AG04450 (cell line): ENCODE data around the gene POC1A. TPM values are rescaled to one million over a fixed set of nuclear protein-coding genes. Genes with fewer than 3 reads are reported as not detected.

Source experiments
- CTCF ChIA-PET: fragments of 300-600, 350-600 bp; formaldehyde crosslinking; extraction: SDS; loops from one replicate; lab custom pipeline; 2022; ENCODE audit warnings: antibody characterized with exemption, inconsistent platforms; lab: Charles Lee
- POLR2A ChIA-PET: fragments of 350-600 bp; formaldehyde crosslinking; extraction: SDS; loops from one replicate; lab custom pipeline; 2021; ENCODE audit warnings: antibody characterized with exemption, inconsistent platforms; lab: Yijun Ruan, JAX
- DNase-seq: peaks from one replicate; pipeline ENCODE4 v3.0.0-alpha.2; 2011; ENCODE audit warnings: low read depth, low spot score
- H3K27ac ChIP-seq: one replicate; pipeline ENCODE4 v1.5.1; 2012; ENCODE audit warnings: low read depth, low read length, control low read depth
- H3K27me3 ChIP-seq: one replicate; pipeline ENCODE4 v1.6.0; 2012; ENCODE audit warnings: low read length; ENCODE audit not compliant: control insufficient read depth, insufficient read depth
- H3K4me3 ChIP-seq: 2 replicates; pipeline ENCODE4 v1.5.1; 2011; ENCODE audit warnings: mild to moderate bottlenecking, low read depth, low read length, control low read depth
- H3K9me3 ChIP-seq: 2 replicates; pipeline ENCODE4 v1.5.1; 2012; ENCODE audit warnings: low read length; ENCODE audit not compliant: control insufficient read depth, insufficient read depth
- CTCF ChIP-seq: IDR thresholded peaks from 2 replicates; pipeline ENCODE4 v1.5.1; 2011; ENCODE audit warnings: low read depth, low read length, control low read depth, inconsistent platforms
- polyA plus RNA-seq: library from polyadenylated mRNA; depleted of rRNA; stranded (reverse); fragments of >200 nt; gene quantifications from 2 replicates; pipeline ENCODE4 v1.2.3, GENCODE V29; 2011

The POC1A gene
- polyA plus RNA-seq, 1 experiment = 4.1 TPM

GRCh38 chr3:52176180-52176752 lies 22.0 kb upstream of the POC1A start:
- Histone ChIP-seq H3K9me3 (no peaks in the 10 kb centered on the region), H3K27ac (no peak overlapping the region), H3K27me3 (peaks cover 2% of the 10 kb centered on the region), H3K4me3 (no peak overlapping the region)
- ChIA-PET CTCF (no interaction called here), POLR2A (interaction anchor here (0.6 kb wide), 1 partner anchor 649 kb away, joined by 8 read pairs; no protein-coding TSS in a partner anchor)
- DNase-seq = no peak
- no peak for TF ChIP-seq CTCF

DNA sequence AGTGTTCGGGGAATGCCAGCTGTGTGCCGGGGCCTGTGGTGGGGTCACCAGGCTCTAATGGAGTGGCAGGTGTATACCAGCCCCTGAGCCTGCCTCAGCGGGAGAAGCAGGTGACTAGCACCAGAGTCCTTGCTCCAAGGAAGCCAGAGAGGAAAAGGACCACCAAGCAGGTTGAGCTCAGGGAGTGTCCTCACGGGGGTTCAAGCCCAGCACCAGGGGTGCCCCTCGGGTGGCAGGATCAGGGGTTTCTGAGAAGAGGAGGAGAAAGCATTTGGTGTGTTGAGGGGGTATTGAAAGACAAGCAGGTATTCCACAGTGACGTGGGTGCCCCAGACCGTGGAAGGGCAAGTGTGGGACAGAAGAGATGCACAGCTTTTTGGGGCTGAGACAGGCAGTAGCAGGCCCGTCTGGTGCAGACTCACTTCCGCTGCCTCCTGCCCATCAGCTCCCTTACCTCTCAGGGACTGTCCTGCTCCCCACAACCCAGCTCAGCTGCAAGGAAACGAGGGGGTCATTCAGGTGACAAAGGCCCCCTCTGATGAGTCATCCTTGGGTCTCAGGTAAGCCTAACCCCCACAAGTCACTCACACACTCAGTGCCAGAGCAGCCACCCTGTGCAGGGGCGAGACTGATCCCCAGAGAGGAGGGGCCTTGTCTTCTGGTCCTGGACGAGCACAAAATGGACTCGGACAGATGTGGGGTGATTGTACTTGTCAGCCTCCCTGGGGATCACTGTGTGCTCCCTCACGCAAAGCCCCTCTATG lies 21.4 kb upstream of the POC1A start:
- no peak overlapping the region for H3K27ac ChIP-seq
- no peak for TF ChIP-seq CTCF
- ChIA-PET POLR2A (interaction anchor here (0.6 kb wide), 1 partner anchor 203 kb away, joined by 3 read pairs; no protein-coding TSS in a partner anchor), CTCF (no interaction called here)
- no peak for DNase-seq
- peaks cover 2% of the 10 kb centered on the region for H3K27me3 ChIP-seq
- no peaks in the 10 kb centered on the region for H3K9me3 ChIP-seq
- no peak overlapping the region for H3K4me3 ChIP-seq

- TF ChIP-seq CTCF = no peak
- no peak overlapping the region for H3K27ac ChIP-seq
- H3K27me3 ChIP-seq = peaks cover 2% of the 10 kb centered on the region
- no peak for DNase-seq
- CTCF ChIA-PET = interaction anchor here (1.0 kb wide), 1 partner anchor 45 kb away, joined by 3 read pairs; no protein-coding TSS in a partner anchor
- H3K4me3 ChIP-seq = no peak overlapping the region
- POLR2A ChIA-PET = interaction anchor here (0.6 kb wide), 2 partner anchors 64 to 203 kb away, joined by 3 read pairs; no protein-coding TSS in a partner anchor
- no peaks in the 10 kb centered on the region for H3K9me3 ChIP-seq
Observed at GRCh38 chr3:52174896-52175295, 20.7 kb upstream of the POC1A start.

DNA sequence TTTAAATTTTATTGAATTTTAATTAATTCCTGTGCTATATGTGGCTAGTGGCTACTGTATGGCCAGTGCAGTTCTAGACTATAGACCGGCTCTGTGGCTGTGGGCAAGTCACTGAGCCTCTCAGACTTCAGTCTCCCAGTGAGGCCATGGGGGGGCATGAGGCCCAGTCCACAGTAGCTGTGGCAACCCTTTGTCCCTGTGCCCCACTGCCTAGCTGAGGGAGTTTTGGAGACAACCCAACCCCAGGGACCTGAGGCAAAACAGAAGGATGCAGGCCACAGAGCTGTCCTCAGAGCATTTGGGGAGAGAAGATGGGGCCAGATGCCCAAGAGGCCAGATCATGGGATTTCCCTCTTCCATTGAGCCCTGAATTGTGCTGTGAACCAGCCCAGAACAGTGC lies 18.9 kb upstream of the POC1A start:
- Histone ChIP-seq H3K4me3 (no peak overlapping the region), H3K9me3 (no peaks in the 10 kb centered on the region), H3K27me3 (no peaks in the 10 kb centered on the region), H3K27ac (no peak overlapping the region)
- POLR2A ChIA-PET = interaction anchor here (1.5 kb wide), 1 partner anchor 19 kb away, joined by 3 read pairs; the partner anchor contains the start of gene POC1A
- no peak for DNase-seq
- CTCF ChIA-PET = interaction anchor here (0.9 kb wide), 1 partner anchor 24 kb away, joined by 3 read pairs; no protein-coding TSS in a partner anchor
- TF ChIP-seq CTCF = no peak

DNA sequence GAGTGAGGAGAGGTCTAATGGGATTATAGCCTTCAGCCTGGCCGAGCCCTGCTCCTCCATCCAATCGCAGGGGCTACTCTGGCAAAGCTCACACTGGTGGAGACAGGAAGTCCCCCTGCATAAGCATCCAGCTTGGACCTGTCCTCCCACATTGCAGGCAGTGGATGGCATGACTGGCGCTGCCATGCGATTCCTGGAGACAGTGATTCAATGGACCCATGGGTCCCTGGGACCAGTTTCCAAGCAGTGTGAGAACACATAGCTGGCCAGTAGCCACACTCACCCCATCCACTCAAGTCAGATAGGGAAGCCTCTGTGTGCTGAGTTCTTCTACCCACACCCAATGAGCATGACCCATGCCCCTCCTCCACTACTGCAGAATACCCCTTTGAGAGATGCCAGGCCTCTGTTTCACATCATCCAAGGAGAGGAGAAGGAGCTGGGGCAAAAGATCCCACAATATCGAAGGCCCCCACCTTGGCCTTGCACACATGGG lies 18.1 kb upstream of the POC1A start:
- ChIA-PET CTCF (interaction anchor here (0.9 to 4.2 kb wide), 3 partner anchors 18 to 48 kb away, joined by 3 to 16 read pairs (median 3); partner anchors contain the start of gene POC1A), POLR2A (interaction anchor here (1.5 kb wide), 1 partner anchor 18 kb away, joined by 3 read pairs; the partner anchor contains the start of gene POC1A)
- H3K9me3 ChIP-seq = no peaks in the 10 kb centered on the region
- no peak overlapping the region for H3K4me3 ChIP-seq
- H3K27me3 ChIP-seq = no peaks in the 10 kb centered on the region
- no peak overlapping the region for H3K27ac ChIP-seq
- TF ChIP-seq CTCF = no peak
- DNase-seq = no peak
